ENCODE results near the gene GRK5. TPM values are rescaled to one million over a fixed set of nuclear protein-coding genes. Genes with fewer than 3 reads are reported as not detected.

The GRK5 gene
- total RNA-seq, 1 experiment from 2014 or later: 1.2 TPM

- Mint-ChIP-seq H3K4me3 (no peak overlapping the region), H3K27me3 (ENCODE audit: low read depth) (peaks cover 2% of the 10 kb centered on the region), H3K4me1 (no peaks in the 10 kb centered on the region), H3K9me3 (peaks cover 25 to 30% of the 10 kb centered on the region in 2 experiments), H3K27ac (no peak overlapping the region), H3K36me3 (ENCODE audit: insufficient read depth in 1 of 3, low read depth in 3 of 3) (peaks cover 8 to 14% (median 11%) of the 10 kb centered on the region in 3 experiments; a peak in 5 of 7 replicates)
- no peak overlapping the region for H2BK12ac ChIP-seq (ENCODE audit: insufficient read length, low read depth, low read length)
- no peak overlapping the region for H2BK120ac ChIP-seq (ENCODE audit: low read depth, low read length, poor library complexity, severe bottlenecking)
- H3K18ac ChIP-seq (ENCODE audit: insufficient read length, low read depth, low read length): no peak overlapping the region
- no peaks in the 10 kb centered on the region for H3K27me3 ChIP-seq (ENCODE audit: insufficient read depth, low read length)
- H3K4me1 ChIP-seq (ENCODE audit: insufficient read depth, low read length): no peaks in the 10 kb centered on the region
- H3K4ac ChIP-seq (ENCODE audit: low read depth, low read length): no peak overlapping the region
- no peak overlapping the region for H3K14ac ChIP-seq (ENCODE audit: insufficient read depth, low read length)
- H3K23me2 ChIP-seq (ENCODE audit: insufficient read length, low read depth, low read length, poor library complexity, severe bottlenecking): no peaks in the 10 kb centered on the region
- H3T11ph ChIP-seq (ENCODE audit: low read length): no peak overlapping the region
- no peaks in the 10 kb centered on the region for H4K20me1 ChIP-seq (ENCODE audit: control insufficient read depth, insufficient read depth, insufficient read length)
- no peak overlapping the region for H3K56ac ChIP-seq (ENCODE audit: insufficient read length, low read depth, low read length)
- H2BK20ac ChIP-seq (ENCODE audit: low read depth, low read length, poor library complexity, severe bottlenecking): no peak overlapping the region
- H4K8ac ChIP-seq (replicated peaks; ENCODE audit: insufficient read length, low read depth, low read length): no peak overlapping the region
- no peak overlapping the region for H2BK5ac ChIP-seq (ENCODE audit: insufficient read length, low read length)
- H3K79me2 ChIP-seq (ENCODE audit: insufficient read depth, low read length): no peaks in the 10 kb centered on the region
- H2AFZ ChIP-seq (ENCODE audit: low read length): no peak overlapping the region
- WGBS (ENCODE audit: extremely low coverage, insufficient read length, low lambda C conversion rate): no CpG with 5 or more reads among the region's 2 CpGs
- no peak overlapping the region for H3K23ac ChIP-seq (ENCODE audit: insufficient read length, low read depth, low read length)
- no peaks in the 10 kb centered on the region for H3K79me1 ChIP-seq (ENCODE audit: insufficient read depth, low read depth, low read length, poor library complexity, severe bottlenecking)
- no peak overlapping the region for H2AK5ac ChIP-seq (ENCODE audit: insufficient read length, low read length)
- TF ChIP-seq CTCF (conservative IDR thresholded peaks at IDR 0.05): peak; percentile 62
- no peak overlapping the region for H3K9ac ChIP-seq (ENCODE audit: extremely low read depth, insufficient read length, low read length)
- peaks cover 9% of the 10 kb centered on the region for H3K9me3 ChIP-seq (ENCODE audit: control insufficient read depth, low read depth, low read length)
- H4K91ac ChIP-seq (ENCODE audit: insufficient read length, low read depth, low read length): no peak overlapping the region
- H4K5ac ChIP-seq (ENCODE audit: insufficient read length, low read depth, low read length): no peak overlapping the region
- DNase-seq: no peak
- H3K27ac ChIP-seq (ENCODE audit: insufficient read length, low read depth, low read length): no peak overlapping the region
- no peak overlapping the region for H3K4me2 ChIP-seq (ENCODE audit: insufficient read depth, insufficient read length, low read length)
- no peak overlapping the region for H2BK15ac ChIP-seq (ENCODE audit: low read depth, low read length)
Measured at GRCh38 chr10:119355930-119356329, 148.6 kb downstream of the GRK5 start.

Measured in H9 (cell line).